ENCODE measurements around the gene RAMP1. TPM values are rescaled to one million over a fixed set of nuclear protein-coding genes. Genes with fewer than 3 reads are reported as not detected.

The RAMP1 gene
- polyA plus RNA-seq, 1 donor = 54.1 TPM

DNA sequence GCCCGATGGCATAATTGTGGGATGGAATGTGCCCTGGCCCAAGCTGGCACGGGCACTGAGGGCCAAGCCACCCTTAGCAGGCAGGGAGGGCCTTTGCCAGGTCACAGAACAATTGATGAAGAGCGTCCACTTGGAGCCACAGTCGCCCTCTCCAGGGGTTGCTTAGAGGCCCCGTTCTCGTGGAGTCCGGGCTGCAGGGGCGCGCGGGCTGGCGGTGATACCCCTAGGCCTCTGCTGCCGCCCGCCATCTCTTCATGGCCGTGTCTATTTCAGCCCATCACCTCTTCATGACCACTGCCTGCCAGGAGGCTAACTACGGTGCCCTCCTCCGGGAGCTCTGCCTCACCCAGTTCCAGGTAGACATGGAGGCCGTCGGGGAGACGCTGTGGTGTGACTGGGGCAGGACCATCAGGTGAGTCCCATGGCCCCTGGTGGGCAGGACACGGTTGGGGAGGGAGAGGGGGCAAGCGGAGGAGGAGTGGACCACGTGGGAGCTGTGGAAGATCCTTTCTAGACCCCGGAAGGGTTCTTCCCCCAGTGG, 17.6 kb downstream of the RAMP1 start:
- DNase-seq (ENCODE audit: low read depth) = no peak

DNA sequence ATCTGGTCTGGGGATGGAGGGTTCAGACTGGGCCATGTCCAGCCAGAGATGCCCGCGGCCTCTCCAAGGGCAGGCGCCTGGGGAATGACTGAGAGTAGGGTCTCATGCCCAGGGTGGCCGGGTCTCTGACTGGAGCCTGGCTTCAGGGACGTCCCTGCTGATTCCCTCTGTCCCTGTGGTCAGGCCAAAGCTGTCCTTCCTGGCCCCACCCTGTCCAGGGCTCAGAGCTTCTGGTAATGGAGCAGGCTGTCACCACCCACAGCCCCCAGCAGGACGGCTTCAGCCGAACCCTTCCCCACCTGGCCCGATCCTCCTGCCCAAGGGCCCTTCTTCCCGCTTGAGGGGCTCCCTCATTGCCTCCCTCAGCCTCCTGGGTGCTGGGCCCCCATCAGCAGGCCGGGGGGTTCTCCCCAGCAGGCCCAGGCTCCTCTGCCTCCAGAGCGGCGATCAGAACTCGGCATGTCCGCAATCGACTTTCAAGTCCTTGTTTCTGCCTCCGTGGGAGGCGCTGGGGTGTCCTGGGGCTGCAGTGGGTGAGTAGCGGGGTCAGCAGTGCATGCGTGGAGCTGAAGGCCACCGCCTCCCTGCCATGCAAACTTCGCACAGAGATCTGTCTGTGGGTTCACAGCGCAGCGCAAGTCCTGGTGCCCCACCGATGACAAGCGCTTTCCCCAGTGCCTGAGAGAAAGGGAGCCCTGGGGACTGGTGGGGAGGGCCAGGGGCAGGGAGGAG, 18.3 kb downstream of the RAMP1 start:
- DNase-seq (ENCODE audit: low read depth) = no peak

DNA sequence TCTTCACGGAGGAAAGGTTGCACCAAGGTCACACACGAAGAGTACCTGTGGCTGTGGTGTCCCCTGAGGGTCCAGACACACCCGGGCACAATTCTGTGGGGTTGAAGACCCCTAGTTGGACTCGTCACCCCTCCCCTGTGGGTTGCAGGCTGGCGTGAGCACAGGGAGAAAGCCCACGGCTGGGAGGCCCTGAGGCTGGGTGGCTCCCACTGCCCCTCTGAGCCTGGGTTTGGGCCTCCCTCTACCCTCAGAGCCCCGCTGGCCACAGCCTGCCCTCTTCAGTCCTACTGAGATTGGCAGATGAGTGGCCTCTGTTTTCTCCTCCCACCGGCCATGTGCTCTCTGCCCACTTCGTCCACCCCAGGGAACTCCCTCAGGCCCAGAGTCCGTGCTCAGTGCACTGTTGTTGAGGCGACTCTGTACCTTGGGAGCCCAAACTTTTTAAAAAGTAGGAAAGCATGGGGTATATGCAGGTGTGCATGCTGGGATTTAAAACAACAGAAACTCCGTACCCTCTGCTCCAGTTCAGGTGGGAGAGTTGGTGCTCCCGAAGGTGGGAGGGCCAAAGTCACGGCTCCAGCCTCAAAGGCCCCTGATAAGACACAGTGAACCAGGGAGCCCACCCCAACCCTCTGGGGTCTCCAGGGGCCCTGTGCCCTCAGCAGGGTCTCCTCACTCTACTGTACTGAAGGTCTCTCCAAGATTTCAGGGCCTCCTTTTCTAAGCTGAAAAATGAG, 19.1 kb downstream of the RAMP1 start:
- DNase-seq (ENCODE audit: low read depth) = no peak

DNA sequence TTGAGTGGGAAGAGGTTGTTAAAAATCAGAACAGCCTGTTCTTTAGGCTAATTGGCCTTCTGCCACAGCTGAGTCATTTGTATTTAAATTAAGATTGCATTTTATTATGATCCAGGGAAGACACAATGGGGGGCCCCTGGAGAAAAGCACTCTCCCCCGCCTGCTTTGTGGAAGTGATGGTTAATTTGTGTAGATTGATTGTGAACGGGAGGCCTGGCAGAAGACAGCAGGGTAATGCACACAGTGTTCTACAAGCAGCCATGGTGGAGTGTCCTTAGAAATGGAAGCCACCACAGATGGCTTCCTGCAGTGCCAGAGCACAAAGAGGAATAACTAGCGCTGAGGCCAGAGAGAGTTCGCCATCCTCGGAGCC, 19.6 kb downstream of the RAMP1 start:
- DNase-seq (ENCODE audit: low read depth) = no peak

DNA sequence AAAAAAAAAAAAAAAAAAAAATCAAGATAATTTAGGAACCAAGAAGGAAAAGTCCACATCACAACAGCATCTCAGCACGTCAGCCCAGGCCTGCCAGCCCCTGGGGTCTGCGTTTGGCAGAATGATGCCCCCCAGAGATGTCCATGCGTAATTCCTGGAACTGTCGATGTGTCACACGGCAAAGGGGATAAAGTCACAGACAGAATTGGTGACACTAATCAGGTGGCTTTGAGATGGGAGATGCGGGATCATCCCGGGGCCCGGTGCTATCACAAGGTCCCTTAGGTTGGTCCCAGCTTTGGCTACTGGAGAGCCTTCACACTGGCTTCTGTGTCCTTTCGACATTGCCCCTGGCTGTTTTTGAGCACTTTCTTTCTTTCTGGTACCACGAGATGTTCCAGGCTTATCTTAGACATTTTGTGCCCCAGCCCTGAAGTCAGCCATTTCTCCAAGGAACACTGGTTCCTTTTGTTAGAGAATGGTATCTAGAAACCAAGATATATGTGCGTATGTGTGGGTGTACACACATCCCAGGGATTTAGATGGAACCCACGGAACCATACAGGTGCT, 20.7 kb downstream of the RAMP1 start:
- no peak for DNase-seq (ENCODE audit: low read depth)

DNA sequence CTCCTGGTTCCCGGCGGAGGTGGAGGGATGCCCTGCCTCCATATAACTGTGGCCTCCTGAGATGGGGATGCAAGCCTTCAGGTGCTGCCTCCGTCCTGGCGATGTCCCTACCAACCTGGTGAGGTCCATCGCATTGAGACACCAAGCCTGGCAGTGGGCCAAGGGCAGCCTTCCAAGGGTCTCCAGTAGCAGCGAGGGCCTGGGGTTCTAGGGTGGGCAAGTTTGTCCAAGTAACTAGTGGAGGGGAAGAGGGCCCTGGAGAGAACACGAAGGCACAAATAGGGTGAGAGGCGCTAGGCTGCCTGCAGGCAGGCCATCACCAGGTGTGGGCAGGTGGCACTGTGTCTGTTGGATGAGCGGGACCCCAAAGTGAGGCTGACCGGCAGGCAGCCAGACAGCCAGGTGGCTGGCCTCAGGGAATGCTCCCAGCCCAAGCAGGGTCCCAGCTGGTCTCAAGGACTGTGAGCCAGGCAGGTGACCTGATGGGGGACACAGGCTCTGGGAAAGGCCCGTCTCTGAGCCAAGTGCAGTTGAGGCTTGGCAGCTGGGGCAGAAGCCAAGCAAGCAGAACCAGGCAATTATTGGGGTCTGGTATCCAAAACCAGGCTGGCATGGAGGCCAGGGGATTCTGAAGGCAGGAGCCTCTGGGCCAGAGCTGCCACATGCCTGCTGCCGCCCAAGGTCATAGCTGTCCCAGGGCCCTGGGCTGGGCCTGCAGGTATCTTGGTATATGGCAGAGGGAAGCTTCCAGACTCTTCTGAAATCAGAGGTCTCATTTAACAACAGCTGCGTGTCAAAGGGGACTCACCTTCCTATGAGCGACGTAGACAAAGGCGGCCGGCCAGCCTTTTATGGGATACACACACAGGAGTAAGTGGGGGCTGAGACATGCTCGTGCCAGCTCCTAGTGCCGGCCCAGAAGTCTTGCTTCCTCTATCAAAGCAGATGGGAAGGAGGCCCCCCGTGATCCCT, 23.4 kb downstream of the RAMP1 start:
- no peak for DNase-seq (ENCODE audit: low read depth)

DNA sequence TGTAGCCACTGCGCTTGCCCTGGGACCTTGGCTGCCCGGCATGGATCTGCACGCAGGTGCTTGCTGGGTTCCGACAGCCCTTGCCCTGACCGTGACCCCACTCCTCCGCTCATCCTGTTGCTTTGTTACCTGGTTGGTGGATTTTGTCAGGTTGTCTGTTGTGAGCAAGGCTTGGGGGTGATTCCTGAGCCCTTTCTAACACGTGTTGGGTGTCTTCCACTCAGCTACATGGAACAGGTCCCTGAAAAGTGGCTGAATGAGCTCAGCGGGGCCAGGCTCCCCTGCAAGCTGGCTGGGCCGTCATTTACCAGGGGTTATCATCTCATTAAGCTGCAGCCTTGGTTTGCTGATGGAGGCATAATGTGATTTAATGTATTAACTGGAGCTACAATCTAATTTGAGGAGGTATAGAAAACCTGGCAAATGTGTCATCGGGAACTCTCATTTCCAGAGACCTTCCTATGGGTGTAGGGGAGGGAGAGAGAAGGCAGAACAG, 24.6 kb downstream of the RAMP1 start:
- DNase-seq (ENCODE audit: low read depth) = no peak

DNA sequence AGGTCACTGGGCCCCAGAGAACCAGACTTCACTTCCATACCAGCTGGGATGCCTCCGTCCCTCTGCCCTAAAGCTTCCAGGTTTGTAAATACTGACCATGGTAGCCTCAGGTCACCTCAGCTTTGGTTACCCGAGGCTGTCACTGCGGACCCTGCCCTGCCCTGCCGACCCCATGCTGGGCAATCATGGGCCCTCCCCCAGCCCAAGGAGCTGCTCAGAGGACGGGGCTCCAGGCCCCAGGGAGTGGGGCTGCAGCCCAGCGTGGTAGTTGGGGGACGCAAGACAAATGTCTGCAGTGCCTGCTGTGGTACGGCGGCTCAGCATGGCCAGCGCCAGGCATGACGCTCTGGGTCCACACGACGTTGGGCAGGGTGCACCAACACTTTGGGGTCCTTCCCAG, 25.3 kb downstream of the RAMP1 start:
- DNase-seq (ENCODE audit: low read depth) = no peak

DNA sequence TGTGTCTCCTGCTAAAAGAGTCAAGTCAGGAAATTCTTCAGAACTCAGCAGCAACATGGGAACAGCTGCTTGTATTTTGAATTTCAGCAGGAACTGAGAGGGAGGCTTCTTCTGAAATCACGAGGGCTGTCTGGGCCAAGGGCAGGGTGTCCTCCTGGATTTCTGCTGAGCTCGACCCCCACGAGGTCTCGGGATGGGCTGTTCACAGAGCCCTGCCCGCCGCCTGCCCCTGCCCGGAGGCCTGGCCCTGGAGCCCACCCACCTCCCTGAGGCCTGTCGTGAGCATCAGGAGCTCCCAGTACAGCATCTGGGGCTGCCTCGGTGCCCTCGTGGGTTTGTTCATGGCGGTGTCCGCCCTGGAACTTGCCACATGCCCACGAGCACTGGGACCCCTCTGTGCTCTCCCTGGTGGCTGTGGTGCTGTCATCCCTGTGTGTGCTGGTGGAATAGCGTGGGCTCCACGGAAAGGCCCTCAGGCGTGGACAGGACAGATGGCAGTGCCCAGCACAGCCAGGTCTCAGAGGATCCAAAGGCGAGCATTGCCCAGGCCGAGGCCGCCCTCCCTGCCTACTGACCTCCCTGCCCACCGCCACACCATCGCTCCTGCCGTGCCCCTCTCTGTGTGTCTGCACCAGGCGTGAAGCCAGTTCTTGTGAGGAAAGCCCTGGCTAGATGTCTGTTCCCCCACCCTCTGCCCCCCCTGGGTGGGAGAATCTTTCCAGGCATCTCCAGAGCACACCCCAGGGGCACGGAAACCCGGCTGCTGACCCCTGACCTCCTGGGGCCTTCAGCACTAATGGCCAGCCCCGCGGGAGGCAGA, 25.9 kb downstream of the RAMP1 start:
- DNase-seq (ENCODE audit: low read depth) = no peak

DNA sequence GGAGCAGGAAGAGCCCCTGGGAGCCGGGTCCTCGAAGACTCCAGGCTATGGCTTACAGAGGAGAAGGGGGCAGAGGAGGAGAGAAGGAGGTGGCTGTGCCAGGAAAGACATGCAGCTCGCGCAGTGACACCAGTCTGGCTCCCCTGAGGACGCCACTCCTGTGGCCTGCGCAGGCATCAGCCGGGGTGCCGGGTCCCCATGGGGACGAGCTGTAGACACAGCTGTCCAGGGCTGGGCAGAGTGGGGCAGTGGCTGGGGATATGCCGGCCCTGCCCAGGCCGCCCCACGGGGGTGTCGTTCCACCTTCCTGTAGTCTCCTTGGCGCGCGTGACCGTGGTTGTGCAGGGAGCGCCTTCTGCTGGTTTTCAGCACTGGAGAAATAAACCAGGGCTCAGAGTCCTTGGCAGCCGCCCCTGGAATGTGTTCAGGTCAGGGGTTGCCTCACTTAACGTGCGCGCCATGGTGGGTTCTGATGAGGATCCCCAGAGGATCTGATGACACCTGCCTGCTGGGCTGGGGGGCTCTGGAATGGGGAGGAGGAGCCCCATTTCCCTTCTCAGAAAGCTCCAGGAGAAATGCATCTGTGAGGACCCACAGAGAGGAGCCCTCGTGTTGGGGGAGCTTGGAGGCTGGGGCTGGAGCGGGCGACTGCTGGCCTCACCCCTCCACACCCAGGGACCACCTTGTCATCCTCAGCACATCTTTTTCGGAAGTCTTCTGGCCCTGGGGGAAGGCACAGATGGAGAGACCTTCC, 26.7 kb downstream of the RAMP1 start:
- no peak for DNase-seq (ENCODE audit: low read depth)

DNA sequence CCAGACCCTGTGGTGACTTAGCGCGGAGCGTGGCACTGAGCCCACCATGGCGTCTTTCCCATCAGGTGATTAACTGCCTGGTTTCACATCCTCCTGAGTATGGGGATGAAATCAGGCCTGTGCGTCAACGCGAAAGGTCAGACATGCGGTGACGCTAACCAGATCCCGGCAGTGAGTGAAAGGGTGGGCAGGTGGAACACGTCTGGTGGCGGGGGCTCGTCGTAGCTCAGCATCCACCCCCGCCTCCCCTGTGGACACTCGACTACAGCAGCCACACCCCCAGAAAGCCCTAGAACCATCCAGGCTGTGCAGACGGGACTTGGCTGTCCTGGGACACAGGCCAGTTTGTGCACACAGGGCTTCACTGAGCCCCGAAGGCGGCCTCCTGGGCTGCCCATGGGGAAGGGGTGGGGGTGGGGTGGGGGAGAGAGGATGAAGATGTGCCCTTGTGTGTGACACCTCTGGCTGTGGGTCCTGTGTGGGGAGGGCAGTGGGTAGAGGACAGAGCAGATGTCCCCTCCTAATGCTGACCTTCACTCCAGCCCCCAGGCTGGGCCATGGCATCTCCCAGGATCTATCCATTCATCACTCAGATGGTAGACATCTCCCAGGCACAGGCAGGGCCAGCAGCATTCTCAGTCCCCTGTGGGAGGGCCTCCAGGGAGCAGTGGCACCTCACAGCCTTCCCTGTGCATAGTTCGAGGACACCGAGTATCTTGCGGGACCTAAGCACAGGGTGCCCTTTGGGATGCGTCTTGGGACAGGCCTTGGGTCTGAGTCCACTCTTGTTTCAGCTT, 27.5 kb downstream of the RAMP1 start:
- no peak for DNase-seq (ENCODE audit: low read depth)

DNA sequence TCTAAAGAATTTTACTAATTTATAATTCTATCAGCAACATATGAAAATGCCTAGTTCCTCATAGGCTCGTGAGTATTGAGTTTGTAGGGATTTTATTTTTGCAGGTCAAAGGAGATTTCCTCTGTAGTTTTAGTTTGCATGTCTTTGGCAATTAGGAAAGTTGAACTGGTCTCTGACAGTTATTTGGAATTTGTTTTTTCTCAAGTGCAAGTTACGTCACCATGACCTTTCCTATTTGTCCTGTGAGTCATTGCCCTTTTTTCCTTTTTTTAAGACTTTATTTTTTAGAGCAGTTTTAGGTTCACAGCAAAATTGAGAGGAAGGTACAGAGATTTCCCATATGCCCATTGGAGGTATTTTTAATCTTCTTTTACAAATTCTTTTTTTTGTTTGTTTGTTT, 29.0 kb downstream of the RAMP1 start:
- no peak for DNase-seq (ENCODE audit: low read depth)

DNA sequence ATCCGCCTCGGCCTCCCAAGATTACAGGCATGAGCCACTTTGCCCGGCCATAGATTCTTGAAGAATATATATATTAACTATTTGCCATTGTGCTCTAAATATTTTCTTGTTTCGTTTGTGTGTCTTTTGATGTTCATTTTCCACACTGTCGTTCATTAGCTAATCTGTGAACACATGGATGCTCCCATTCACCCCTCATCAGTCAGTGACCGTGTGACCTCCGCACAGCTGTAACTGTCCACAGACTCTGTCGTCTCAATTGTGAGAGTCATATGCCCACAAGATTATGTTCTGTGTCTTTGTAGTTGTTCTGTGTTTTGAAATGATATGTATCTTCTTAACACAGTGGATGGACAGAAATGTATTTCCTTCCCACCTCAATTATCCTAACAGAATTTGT, 29.6 kb downstream of the RAMP1 start:
- no peak for DNase-seq (ENCODE audit: low read depth)

DNA sequence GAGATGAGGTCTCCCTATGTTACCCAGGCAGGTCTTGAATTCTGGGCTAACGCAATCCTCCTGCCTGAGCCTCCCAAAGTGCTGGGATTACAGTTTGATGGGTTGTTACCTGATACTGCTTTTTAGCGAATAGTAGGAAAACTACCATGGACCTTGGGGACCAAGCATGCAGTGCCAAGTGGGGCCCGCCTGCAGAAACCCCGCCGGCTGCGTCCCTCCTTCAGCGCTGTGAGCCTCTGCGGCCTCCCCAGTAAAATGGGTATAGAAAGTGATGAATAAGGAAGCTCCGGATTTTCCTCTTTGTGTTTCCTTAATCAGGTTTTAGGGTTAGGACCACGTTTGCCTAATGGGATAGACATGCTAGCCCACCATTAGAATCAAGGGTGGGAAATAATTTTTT, 30.4 kb downstream of the RAMP1 start:
- no peak for DNase-seq (ENCODE audit: low read depth)

DNA sequence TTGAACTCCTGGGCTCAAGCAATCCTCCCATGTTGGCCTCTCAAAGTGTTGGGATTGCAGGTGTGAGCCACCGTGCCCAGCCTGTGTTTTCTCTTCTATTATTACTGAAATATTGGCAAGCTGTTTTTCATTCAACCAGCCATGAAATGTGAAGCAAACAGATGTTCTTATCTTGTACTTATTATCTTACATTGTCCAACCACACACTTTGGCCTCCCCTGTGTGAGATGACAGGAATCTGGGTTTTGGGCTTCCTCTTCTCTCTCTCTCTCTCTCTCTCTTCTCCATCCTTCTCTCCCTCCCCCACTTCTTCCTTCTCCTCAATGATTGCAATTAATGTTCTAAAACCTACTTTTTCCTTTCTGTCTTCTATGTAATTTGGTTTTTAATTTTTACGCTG, 33.1 kb downstream of the RAMP1 start:
- no peak for DNase-seq (ENCODE audit: low read depth)

DNA sequence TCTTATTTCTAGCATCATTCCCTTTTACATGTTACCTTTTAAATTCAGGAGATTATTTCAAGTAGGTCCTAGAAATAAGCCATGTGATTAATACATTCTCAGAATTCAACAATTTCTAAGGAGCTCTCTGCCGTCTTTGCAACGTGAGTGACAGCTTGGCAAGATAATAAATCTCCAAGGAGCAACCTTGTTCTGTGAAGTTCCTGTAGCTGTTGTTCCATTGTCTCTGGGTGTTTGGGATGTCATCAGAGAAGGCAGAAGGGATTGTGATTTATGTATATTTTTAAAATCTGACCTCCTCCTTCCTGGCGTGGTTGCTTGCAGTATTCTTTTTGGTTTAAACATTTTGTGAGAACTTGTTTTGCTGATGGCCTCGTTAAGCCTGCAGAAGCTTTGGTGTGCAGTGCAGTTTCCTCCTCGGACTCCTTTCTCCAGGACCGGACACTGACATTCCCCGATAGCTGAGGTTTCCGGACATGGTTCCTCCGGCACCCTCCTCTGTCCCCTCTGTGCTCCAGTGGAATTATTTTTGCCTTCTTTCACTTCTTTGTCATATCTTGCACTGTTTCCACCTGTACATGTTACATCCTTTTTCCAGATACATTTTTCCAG, 33.7 kb downstream of the RAMP1 start:
- no peak for DNase-seq (ENCODE audit: low read depth)

DNA sequence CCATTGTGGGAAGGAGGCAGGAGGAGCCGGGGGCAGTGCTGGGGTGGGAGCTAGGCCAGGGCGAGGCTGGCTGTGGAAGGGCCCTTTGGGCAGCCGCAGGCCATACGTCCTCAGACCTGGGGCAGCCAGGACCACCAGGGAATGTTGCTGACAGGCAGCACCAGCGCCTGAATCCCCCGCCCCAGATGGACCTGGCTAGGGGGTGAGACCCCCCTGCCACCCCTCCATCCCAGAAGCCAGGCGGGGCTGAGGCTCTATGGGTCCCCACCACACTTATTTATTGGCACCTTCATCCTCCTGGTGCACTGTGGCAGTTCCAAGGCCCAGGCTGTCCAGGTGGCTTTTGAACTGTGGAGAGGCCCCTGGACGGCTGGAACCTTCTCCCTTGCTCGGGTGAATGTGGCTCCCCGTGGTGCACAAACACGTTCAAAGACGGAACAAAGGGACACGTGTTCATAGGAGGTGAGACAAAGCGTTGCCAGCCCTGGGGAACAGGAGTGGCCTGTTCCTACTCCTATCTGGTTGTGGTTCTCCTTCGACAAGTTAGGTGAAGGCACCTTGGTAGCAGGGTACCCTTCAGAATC, 35.1 kb downstream of the RAMP1 start:
- DNase-seq (ENCODE audit: low read depth) = no peak

DNA sequence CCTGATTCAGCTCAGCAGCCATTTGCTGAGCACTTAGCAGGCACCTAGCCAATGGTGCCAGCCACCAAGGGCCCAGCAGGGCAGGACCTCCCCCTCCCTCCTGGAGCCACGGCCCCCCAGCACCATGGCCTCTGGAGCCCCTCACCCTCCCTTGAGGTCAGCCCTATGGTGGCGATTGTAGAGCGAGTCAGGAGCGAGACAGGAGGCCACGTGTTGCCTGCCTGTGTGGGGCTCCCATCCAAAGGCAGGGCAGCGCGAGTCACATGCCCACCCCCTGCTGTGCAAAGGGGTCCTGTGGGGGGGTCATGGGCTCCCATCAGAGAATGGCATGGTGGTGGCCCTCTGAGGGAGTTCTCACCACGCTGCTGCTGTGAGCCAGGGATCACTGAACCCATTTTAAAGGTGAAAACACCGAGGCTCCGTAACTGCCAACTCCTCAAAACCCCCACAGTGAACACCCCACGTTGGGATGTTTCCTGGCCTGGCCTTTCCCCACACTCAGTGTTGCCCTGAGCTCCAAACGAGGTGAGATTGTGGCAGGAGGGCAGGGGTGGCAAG, 35.6 kb downstream of the RAMP1 start:
- DNase-seq (ENCODE audit: low read depth) = no peak
